GM18505 (cell line): ENCODE measurements around the gene PIP5K1C.

Source experiments
- ATAC-seq: cut with Tn5 transposase; IDR thresholded peaks from one replicate; pipeline ENCODE4 v1.9.1; 2021; ENCODE audit not compliant: unreplicated experiment
- POLR2A ChIP-seq: IDR thresholded peaks from 4 replicates; pipeline ENCODE4 v1.6.1; 2011; ENCODE audit warnings: borderline replicate concordance; ENCODE audit not compliant: insufficient read depth, insufficient read length; ENCODE audit errors: extremely low read depth

Gene PIP5K1C

DNA sequence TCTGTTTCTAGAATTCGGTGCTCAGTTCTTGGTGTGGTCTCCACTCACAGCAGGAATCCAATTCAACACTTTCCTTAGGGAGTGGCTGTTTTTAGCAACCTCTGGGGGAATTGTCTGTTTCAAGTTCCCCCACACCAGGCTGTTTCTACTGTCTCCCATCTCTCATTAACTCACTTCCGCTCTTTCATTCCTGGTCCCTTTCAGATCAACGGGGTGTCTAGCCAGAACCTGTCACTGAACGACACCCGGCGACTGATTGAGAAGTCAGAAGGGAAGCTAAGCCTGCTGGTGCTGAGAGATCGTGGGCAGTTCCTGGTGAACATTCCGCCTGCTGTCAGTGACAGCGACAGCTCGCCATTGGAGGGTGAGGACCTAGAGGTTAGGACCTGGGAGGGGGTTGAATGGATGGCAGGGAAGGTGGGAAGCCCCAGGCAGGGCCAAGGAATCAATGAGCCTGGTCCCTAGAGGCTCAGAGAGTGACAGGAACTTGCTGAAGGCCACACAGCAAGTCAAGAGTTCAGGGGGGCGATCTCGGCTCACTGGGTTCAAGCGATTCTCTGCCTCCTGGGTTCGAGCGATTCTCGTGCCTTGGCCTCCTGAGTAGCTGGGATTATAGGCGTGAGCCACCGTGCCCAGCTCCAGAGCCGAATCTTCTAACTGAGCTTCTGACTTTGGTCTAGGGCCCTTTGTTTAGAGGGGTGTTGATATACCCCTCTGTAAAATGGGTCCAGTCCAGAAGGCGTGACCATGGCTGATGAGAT, 33.5 kb upstream of the PIP5K1C start:
- TF ChIP-seq POLR2A: no peak
- ATAC-seq: no peak

GRCh38 chr19:3732108-3732507, 31.8 kb upstream of the PIP5K1C start:
- TF ChIP-seq POLR2A: no peak

DNA sequence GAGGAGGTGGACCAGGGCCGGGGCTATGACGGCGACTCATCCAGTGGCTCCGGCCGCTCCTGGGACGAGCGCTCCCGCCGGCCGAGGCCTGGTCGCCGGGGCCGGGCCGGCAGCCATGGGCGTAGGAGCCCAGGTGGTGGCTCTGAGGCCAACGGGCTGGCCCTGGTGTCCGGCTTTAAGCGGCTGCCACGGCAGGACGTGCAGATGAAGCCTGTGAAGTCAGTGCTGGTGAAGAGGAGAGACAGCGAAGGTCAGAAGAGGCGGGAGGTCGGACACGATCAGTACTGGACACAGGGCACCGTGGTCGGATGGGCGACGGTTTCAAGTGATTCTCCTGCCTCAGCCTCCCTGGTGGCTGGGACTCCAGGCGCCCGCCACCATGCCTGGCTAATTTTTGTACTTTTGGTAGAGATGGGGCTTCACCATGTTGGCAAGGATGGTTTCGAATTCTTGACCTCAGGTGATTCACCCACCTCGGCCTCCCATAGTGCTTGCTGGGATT, 30.2 kb upstream of the PIP5K1C start:
- no peak for TF ChIP-seq POLR2A

More at GRCh38 chr19:3732108-3732507, 31.8 kb upstream of the PIP5K1C start:
- no peak for ATAC-seq

DNA sequence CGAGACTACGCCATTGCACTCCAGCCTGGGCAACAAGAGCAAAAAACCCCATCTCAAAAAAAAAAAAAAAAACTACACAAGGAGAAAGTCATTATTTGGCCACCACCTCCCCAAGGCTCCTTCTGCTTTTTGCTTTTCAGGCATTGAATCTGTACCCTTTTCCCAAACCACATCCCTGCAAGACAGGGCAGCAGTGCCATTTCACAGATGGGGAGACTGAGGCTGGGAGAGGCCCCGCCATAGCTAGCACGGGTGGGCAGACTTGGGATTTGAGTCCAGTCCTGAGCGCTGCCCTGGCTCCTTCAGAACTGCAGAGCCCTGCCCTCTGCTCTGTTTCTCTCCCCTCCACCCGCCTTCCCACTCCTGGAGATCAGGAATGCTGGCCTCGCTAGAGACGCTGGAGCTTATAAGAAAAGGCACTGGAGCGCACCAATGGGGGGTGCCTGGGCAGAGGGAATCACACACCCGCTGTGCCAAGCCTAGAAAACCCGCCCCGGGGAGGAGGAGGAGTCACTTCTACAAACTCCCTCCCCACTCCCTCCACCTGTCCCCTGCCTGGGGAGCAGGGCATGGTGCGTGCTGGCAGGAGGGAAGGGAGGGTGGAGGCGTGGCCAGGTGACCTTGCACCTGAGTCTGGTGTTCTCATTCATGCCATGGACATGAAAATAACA, 25.5 kb upstream of the PIP5K1C start:
- TF ChIP-seq POLR2A: no peak
- ATAC-seq: no peak

More for the DNA sequence above, 30.2 kb upstream of the PIP5K1C start:
- no peak for ATAC-seq

DNA sequence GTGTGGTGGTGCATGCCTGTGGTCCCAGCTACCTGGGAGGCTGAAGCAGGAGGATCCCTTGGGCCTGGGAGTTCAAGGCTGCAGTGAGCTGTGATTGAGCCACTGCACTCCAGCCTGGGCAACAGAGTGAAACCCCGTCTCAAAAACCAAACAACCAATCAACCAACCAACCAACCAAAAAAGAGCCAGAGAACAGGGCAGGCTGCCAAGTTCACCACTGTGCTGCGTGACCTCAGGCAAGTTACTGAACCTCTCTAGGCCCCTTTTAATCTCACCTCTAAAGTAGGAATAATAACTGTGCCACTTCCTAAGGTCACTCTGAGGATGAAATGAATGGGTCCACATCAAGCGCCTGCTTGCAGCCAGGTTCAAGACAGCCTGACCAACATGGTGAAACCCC, 24.9 kb upstream of the PIP5K1C start:
- TF ChIP-seq POLR2A: no peak
- ATAC-seq: no peak

- ATAC-seq: no peak
- TF ChIP-seq POLR2A: no peak
Measured at GRCh38 chr19:3723883-3724282, 23.6 kb upstream of the PIP5K1C start.

DNA sequence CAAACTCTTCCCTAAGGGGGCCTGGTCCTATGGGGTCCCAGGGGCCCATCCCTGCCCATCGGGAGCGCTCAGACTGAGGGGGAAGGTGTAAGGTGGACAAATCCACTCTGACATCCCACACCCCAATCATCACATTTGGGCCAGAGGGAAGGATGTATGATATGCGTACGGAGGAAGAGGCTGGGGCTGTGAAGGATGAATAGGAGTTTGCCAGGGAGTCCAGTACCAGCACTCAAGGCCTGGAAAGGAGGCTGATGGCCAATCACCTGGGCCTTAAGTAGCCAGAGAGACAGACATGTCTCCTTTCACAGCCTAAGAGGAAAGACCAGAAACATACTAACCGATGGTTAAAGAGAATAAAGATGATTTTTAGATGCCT, 22.8 kb upstream of the PIP5K1C start:
- no peak for TF ChIP-seq POLR2A
- no peak for ATAC-seq

- no peak for ATAC-seq
- TF ChIP-seq POLR2A: no peak
Measured at GRCh38 chr19:3722443-3723109, 22.3 kb upstream of the PIP5K1C start.

- ATAC-seq: no peak
Measured at GRCh38 chr19:3721887-3722442, 21.7 kb upstream of the PIP5K1C start.

GRCh38 chr19:3721131-3721886, 21.0 kb upstream of the PIP5K1C start:
- TF ChIP-seq POLR2A: no peak
- no peak for ATAC-seq

More at GRCh38 chr19:3721887-3722442, 21.7 kb upstream of the PIP5K1C start:
- TF ChIP-seq POLR2A: no peak

DNA sequence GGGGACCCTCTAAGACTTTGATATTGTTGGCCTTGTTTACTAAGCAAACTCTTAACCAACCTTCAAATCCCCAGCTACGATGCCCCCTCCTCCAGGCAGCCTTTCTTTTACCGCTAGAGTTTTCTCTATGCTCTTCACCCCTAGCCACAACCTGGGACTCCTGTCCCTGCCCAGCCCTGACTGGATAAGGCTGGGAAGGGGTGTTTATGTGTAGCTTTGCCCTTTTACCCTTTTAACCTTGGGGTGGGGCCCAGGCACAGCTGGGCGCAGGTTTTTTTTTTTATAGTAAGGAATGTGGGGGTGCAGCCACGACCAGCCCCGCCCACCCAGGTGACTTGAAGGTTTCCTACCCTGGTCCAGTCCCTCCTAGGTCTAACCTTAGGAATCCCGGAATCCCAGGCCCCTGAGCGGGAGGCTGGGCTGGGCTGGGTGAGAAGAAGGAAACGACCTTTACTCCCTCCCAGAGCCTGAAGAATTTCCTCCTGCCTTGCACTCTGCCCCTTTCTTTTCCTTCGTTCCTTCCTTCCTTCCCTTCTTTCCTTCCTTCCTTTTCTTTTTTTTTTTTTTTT, 20.2 kb upstream of the PIP5K1C start:
- no peak for TF ChIP-seq POLR2A
- ATAC-seq: no peak

DNA sequence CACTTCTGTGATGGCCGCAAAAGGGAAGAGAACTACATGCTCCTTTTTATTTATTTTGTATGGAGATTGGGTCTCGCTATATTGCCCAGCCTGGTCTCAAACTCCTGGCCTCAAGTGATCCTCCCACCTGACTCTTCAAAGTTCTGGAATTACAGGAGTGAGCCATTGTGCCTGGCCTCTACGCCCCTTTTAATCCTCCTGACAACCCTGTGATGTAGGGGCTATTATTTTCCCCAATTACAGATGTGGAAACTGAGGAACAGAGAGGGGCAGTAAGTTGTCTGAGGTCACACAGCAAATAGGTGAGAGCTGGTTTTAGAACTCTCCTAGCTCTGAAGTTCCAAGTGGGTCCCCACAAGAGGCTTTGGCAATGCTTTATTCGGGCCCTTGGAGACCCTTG, 19.6 kb upstream of the PIP5K1C start:
- no peak for TF ChIP-seq POLR2A
- no peak for ATAC-seq
